ENCODE measurements around the gene EPAS1. TPM values are rescaled to one million over a fixed set of nuclear protein-coding genes. Genes with fewer than 3 reads are reported as not detected.

The EPAS1 gene
- total and polyA plus RNA-seq, 2 of the 13 experiments (the other 11 are each of a cell fraction or from before 2014, with no cell fraction given), result 47.1 to 182 TPM

DNA sequence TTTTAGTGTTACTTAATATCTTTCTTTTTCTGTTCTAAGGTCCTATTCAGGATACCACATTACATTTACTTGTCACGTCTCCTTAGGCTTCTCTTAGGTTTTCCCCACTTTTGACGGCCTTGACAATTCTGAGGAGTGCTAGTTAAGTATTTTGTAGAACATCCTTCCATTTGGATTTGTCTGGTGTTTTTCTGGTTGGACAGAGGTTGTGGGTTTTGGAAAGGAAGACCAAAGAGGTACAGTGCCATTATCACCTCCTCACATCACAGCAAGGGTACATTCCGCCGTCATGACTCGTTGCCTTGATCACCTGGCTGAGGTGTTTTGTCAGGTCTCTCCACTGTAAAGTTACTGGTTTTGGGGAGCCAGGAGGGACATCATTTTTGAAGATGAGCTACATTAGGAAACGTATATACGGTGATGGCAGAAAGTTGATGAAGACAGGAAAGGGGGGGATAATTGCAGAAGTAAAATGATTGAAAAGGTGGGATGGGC lies 93.7 kb downstream of the EPAS1 start:
- no peak overlapping the region for H2AFZ ChIP-seq (ENCODE audit: low read length)
- H3K36me3 ChIP-seq (replicated peaks in 1 of 2; ENCODE audit: control insufficient read depth in 1 of 2, insufficient read depth in 2 of 2, low read length in 2 of 2), result peaks cover 5 to 6% of the 10 kb centered on the region in 2 experiments; a peak in 3 of 5 replicates
- FAIRE-seq (no peak), DNase-seq (ENCODE audit: low spot score) (no peak), ATAC-seq (no peak)
- no TSS peak for BruUV-seq (replicated peaks)
- intact Hi-C loops (cut with micrococcal nuclease; ENCODE audit: unreplicated experiment), result no loop called here
- H3K4me2 ChIP-seq (ENCODE audit: low read depth, low read length), result no peak overlapping the region
- H3K9ac ChIP-seq (ENCODE audit: insufficient read depth, low read depth, low read length), result no peak overlapping the region
- H3K27ac ChIP-seq (ENCODE audit: extremely low read length, insufficient read depth, low read length), result no peak overlapping the region
- in situ Hi-C loops (cut with HindIII; ENCODE audit: extremely low pct_ligation_motif_present, low pct_unique_long_range_greater_than_20kb), result no loop called here
- ChIA-PET CTCF (ENCODE audit: low intra/inter-chr PET ratio, low total read pairs) (interaction anchor here (2.0 kb wide), 1 partner anchor 70 kb away, joined by 5 read pairs; no protein-coding TSS in a partner anchor), POLR2A (interaction anchor here (0.6 kb wide), 1 partner anchor 234 kb away, joined by 5 read pairs; no protein-coding TSS in a partner anchor)
- TF ChIP-seq ZNF446 (CRISPR knock-in tag; IDR thresholded peaks at IDR 0.05) (peak; percentile 54; the same call in 1 of the 2 replicates), SRY (CRISPR knock-in tag; IDR thresholded peaks at IDR 0.05) (no peak), LRRFIP1 (CRISPR knock-in tag; conservative IDR thresholded peaks at IDR 0.05) (no peak), RBM22 (optimal IDR thresholded peaks at IDR 0.05; ENCODE audit: low read length) (peak; percentile 25)
- no peaks in the 10 kb centered on the region for H3K27me3 ChIP-seq (ENCODE audit: control insufficient read depth in 1 of 2, insufficient read depth in 2 of 2, low read length in 2 of 2)
- H3K79me2 ChIP-seq (ENCODE audit: insufficient read depth, low read length), result no peaks in the 10 kb centered on the region
- peaks cover 71% of the 10 kb centered on the region for H3K4me1 ChIP-seq (ENCODE audit: insufficient read depth, low read length)
- H3K9me3 ChIP-seq (ENCODE audit: low read length), result no peaks in the 10 kb centered on the region
- no peak overlapping the region for H3K4me3 ChIP-seq (replicated peaks in 1 of 3; ENCODE audit: insufficient read depth in 1 of 3, low read depth in 2 of 3, low read length in 3 of 3)
- H4K20me1 ChIP-seq (ENCODE audit: insufficient read depth, low read length), result no peaks in the 10 kb centered on the region
- 97% methylated on average over 7 of the region's 7 CpGs for WGBS (ENCODE audit: low lambda C conversion rate)
